Type B pancreatic cell (in vitro differentiated cells): ENCODE data around the gene SPCS1. TPM values are rescaled to one million over a fixed set of nuclear protein-coding genes. Genes with fewer than 3 reads are reported as not detected.

Experiments
- DNase-seq: peaks from one replicate; pipeline ENCODE4 v3.0.0; 2021; ENCODE audit warnings: mixed read lengths; ENCODE audit not compliant: unreplicated experiment; ENCODE audit errors: extremely low spot score
- H3K27ac Mint-ChIP-seq: 2 replicates; pipeline ENCODE4 v1.8.0; 2021; ENCODE audit warnings: mild to moderate bottlenecking, mixed read lengths
- H3K27me3 Mint-ChIP-seq: 2 replicates; pipeline ENCODE4 v1.8.0; 2021; ENCODE audit warnings: mixed read lengths
- H3K36me3 Mint-ChIP-seq: 2 replicates; pipeline ENCODE4 v1.8.0; 2021; ENCODE audit warnings: mixed read lengths
- H3K4me1 Mint-ChIP-seq: one replicate; pipeline ENCODE4 v1.8.0; 2021; ENCODE audit warnings: mixed read lengths; ENCODE audit not compliant: unreplicated experiment
- H3K4me3 Mint-ChIP-seq: 2 replicates; pipeline ENCODE4 v1.8.0; 2021; ENCODE audit warnings: mild to moderate bottlenecking, mixed read lengths
- H3K9me3 Mint-ChIP-seq: 2 replicates; pipeline ENCODE4 v1.8.0; 2021; ENCODE audit warnings: mixed read lengths
- CTCF ChIP-seq: fragments of 200-600 bp; sonication (generic); conservative IDR thresholded peaks from 2 replicates; pipeline ENCODE4 v1.5.0; 2021; ENCODE audit warnings: antibody characterized with exemption, mild to moderate bottlenecking
- long read RNA-seq: library from polyadenylated mRNA; unstranded; transcript quantifications from one replicate; pipeline ENCODE4 v2.0.0, GENCODE V29; 2020
- total RNA-seq: library from RNA; stranded (reverse); gene quantifications from 2 replicates; pipeline ENCODE4 v1.2.1, GENCODE V29; 2021; ENCODE audit warnings: low replicate concordance

SPCS1 gene
- total RNA-seq: 102 and 119 TPM in 2 replicates
- long read RNA-seq, full-length matches to known transcripts: 118 of 126 reads
- long read RNA-seq, partial matches to known transcripts: 0 of 126 reads
- long read RNA-seq, other reads (novel, unspliced or antisense): 8 of 126 reads

- DNase-seq: peak; percentile 88
- Mint-ChIP-seq H3K4me3 (peak within 1 kb of the TSS; percentile 97), H3K36me3 (peaks cover 4% of the 10 kb centered on the region), H3K27ac (peak within 1 kb of the TSS; percentile 98), H3K9me3 (no peaks in the 10 kb centered on the region), H3K4me1 (peaks cover 18% of the 10 kb centered on the region), H3K27me3 (no peaks in the 10 kb centered on the region)
- no peak for TF ChIP-seq CTCF
Measured at GRCh38 chr3:52705688-52706686, at the start of gene SPCS1, which contains the start of gene GLT8D1. SPCS1 (plus strand) TSS chr3:52706106; CDS start chr3:52706247, 141 bp downstream. GLT8D1 (minus strand) TSS chr3:52705791; CDS start chr3:52700460, 5,331 bp downstream.

- H3K36me3 Mint-ChIP-seq: peaks cover 28% of the 10 kb centered on the region
- DNase-seq: no peak
- H3K4me3 Mint-ChIP-seq: no peak overlapping the region
- no peaks in the 10 kb centered on the region for H3K9me3 Mint-ChIP-seq
- H3K27ac Mint-ChIP-seq: no peak overlapping the region
- no peak for TF ChIP-seq CTCF
- no peaks in the 10 kb centered on the region for H3K27me3 Mint-ChIP-seq
- H3K4me1 Mint-ChIP-seq: no peaks in the 10 kb centered on the region
Measured at GRCh38 chr3:52660046-52660445, 45.9 kb upstream of the SPCS1 start.

GRCh38 chr3:52663098-52663497, 42.8 kb upstream of the SPCS1 start:
- Mint-ChIP-seq H3K4me3 (no peak overlapping the region), H3K9me3 (no peaks in the 10 kb centered on the region), H3K27me3 (no peaks in the 10 kb centered on the region), H3K36me3 (peaks cover 28% of the 10 kb centered on the region), H3K27ac (no peak overlapping the region), H3K4me1 (no peaks in the 10 kb centered on the region)
- TF ChIP-seq CTCF: no peak
- no peak for DNase-seq

DNA sequence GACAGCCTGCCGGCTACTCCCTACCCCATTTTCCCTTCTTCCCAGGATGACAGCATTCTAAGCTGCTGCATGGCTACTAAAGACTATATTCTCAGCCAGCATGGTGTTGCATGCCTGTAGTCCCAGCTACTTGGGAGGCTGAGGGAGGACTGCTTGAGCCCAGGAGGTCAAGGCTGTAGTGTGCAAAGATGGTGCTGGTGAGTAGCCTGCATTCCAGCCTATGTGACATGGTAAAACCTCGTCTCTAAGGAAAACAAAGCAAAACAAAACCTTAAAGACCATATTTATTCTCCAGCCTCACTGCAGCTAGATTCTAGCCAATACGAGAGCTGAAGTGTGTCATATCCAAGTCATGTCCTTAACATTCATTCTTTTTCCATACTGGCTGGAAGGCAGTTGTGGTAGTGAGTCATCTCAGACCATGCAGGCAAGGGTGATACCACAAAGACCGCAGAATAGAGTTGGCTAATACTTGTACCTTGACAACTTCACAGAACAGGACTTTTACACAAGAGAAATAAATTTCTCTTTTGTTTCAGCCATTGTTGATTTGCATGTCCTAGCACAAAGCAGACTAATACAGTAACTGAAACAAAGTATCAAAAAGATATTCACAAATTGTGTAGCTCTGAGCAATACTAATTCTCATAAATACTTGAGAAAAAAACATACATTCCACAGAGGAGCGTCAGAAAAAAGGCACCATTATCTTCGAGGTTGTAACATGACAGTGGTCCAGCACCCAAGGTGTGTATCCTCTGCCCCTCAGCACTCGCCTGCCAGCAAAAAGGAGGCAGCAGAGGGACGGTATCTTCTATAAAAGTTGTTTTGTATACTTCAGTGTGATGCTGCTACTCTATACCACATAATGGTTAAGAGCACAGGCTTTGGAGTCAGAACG, 35.0 kb upstream of the SPCS1 start:
- no peak for DNase-seq
- no peak overlapping the region for H3K4me3 Mint-ChIP-seq
- H3K27ac Mint-ChIP-seq: peak overlapping the region; percentile 65

More for the DNA sequence above, 35.0 kb upstream of the SPCS1 start:
- no peaks in the 10 kb centered on the region for H3K4me1 Mint-ChIP-seq
- H3K27me3 Mint-ChIP-seq: no peaks in the 10 kb centered on the region
- TF ChIP-seq CTCF: no peak
- H3K36me3 Mint-ChIP-seq: peaks cover 25% of the 10 kb centered on the region
- H3K9me3 Mint-ChIP-seq: no peaks in the 10 kb centered on the region
